Measurements from ENCODE around the gene LCE2B. TPM values are rescaled to one million over a fixed set of nuclear protein-coding genes. Genes with fewer than 3 reads are reported as not detected.
"Not testable (repeated sequence)": the region's sequence is repeated elsewhere in the genome, so short reads cannot be mapped to it uniquely, and the experiment has no call there.

Gene LCE2B
- not detected in 2 replicates for total RNA-seq

DNA sequence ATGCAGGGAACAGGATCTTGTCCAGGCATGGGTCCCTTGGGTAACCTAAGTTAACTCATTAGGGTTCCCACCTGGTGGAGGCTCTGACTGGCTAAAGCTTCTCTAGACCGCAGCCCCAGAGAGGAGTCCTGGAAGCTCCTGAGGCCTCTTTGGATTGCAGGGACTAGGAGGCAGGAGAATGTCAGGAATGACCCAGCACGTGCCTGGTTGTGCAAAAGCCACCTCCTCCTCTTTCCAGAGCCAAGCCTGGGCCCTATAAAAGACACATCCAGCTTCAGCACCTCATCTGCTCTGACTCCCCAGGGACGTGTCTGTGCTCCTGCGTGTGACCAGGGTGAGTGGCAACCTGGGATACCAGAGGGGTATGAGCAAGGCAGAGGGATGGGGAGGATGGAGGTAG lies at the start of gene LCE2B:
Gene LCE2B (plus strand): TSS at position 301 of the 400 bp plus-strand sequence. CDS start 721 bp downstream, outside the sequence.
- not testable (repeated sequence) for DNase-seq (ENCODE audit: low read depth)

DNA sequence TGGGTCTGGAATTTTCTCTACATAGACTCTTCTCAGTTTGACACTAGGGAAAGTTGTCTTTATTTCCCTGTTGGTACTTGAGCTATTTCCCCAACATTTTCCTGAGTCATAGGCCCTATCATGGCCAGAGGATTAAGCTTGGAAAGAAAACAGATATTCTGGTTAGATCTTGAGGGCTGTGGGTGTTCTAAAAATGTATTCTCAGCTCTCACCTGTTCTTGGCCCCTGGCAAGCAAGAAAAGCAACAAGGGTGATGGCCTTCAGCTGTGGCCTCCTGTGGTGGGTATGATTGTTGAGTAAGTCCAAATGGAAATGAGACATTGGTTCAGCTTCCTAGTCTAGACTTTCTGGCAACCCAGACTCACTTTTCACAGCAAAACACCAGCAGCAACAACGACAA lies 45.6 kb upstream of the LCE2B start:
- DNase-seq (ENCODE audit: low read depth) = no peak

DNA sequence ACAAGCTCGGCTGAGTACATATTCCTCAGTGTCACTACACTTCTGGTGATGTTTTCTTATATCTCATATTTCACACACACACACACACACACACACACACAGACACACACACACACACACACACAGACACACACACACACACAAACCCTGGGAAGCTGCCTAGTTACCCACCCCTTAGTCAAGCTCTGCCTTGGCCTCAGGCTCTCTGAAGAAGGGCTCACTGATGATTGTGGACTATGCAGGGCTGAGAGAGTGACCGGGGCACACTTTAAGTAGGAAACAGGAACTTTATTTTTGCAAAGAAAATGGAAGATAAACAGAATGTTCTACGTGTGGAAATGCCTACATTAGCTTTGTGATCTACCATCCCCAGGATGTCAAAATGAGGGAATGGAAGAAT lies 42.0 kb upstream of the LCE2B start:
- DNase-seq (ENCODE audit: low read depth) = no peak

GRCh38 chr1:152645146-152645545 lies 40.8 kb upstream of the LCE2B start:
- DNase-seq (ENCODE audit: low read depth) = no peak

GRCh38 chr1:152646656-152647055 lies 39.3 kb upstream of the LCE2B start:
- DNase-seq (ENCODE audit: low read depth) = no peak

DNA sequence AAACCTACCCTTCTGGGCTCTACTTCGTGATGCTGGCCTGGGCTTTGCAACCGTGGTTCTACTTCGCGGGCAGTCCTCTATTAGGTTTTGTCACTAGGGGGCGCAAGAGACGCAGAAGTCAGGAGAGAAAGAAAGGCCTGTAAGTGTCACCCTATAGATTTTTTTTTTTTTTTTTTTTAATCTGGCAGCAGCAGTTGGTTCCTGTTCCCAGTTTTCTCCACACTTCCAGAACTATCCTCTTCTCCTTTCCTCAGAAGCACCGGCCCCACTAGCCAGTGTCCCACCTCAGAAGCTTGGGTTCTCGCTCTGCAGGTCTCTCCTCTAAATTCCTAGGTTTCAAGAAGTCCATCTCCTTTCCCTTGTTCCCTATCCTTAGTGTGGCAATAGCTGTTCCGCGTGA lies 31.8 kb upstream of the LCE2B start:
- peak; percentile 5 for DNase-seq (ENCODE audit: low read depth)

DNA sequence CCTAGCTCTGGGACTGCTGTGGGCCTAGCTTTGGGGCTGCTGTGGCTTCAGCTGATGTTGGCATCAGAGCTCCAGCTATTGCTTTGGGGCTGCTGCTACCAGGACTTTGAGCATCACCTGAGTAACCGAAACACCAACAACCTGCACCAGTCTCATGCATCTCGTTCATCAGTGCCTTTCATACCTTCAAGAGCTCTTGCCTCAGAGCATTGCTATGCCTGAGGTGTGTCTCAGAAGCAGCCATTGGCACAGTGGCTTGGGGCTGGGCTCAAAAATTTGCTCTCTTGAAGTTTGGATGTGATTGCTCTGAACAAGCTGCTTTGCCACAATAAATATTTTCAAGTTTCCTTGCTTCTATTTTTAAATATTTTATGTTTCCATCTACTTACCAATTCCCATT lies 29.5 kb upstream of the LCE2B start:
- no peak for DNase-seq (ENCODE audit: low read depth)

DNA sequence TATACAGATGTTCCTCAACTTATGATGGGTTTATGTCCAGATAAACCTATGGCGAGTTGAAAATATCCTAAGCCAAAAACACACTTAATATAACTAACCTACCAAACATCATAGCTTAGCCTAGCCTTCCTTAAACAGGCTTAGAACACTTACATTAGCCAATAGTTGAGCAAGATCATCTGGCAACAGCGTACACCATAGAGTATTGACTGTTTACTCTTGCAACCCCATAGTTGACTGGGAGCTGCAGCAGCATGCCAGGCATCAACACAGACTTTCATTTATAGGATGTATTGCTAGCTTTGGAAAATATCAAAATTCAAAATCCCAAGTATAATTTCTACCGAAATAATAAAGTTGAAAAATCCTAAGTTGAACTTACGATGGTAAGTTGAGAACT lies 28.2 kb upstream of the LCE2B start:
- no peak for DNase-seq (ENCODE audit: low read depth)

GRCh38 chr1:152658649-152659048 lies 27.3 kb upstream of the LCE2B start:
- DNase-seq (ENCODE audit: low read depth) = no peak

DNA sequence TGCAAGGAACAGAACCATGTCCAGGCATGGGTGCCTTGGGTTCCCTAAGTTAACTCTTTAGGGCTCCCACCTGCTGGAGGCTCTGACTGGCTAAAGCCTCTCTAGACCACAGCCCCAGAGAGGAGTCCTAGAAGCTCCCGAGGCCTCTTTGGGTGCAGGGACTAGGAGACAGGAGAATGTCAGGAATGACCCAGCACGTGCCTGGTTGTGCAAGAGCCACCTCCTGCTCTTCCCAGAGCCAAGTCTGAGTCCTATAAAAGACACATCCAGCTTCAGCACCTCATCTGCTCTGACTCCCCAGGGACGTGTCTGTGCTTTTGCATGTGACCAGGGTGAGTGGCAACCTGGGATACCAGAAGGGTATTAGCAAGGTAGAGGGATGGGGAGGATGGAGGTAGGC lies 22.8 kb upstream of the LCE2B start, which contains the start of gene LCE2D:
Gene LCE2D (plus strand): TSS at position 283 of the 400 bp plus-strand sequence. CDS start 726 bp downstream, outside the sequence.
- DNase-seq (ENCODE audit: low read depth) = no peak

DNA sequence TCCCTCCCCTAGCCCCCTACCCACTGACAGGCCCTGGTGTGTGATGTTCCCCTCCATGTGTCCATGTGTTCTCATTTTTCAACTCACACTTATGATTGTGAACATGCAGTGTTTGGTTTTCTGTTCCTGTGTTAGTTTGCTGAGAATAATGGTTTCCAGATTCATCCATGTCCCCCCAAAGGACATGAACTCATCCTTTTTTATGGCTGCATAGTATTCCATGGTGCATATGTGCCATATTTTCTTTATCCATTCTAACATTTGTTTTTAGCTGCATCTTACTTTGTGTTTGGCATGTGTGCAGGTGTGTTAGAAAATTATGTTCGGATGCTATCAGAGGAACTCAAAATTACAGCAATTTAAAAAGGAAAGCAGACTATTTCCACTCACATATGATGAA lies 19.8 kb upstream of the LCE2B start:
- DNase-seq (ENCODE audit: low read depth) = not testable (repeated sequence)

DNA sequence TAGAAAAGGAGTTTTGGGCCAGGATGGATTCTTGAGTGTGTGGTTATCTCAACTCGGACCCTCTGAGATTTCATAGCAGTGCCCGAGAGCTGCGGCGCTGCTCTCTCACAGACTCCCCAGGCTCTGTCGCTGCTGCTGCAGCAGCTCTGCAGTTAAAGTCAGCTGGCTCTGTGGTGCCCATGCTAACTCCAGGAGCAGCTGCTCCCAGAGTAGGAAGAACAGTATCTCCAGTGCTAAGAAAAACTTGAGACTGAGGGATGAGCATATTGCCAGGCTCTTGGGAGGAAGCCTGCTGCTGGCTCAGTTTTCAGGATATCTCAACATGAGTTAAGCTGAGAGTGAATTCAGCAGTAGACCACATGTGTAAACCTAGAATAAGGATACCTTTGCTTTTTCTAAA lies 18.3 kb upstream of the LCE2B start:
- DNase-seq (ENCODE audit: low read depth) = no peak

- no peak for DNase-seq (ENCODE audit: low read depth)
These were observed 12.9 kb upstream of the LCE2B start for GRCh38 chr1:152673016-152673415.

DNA sequence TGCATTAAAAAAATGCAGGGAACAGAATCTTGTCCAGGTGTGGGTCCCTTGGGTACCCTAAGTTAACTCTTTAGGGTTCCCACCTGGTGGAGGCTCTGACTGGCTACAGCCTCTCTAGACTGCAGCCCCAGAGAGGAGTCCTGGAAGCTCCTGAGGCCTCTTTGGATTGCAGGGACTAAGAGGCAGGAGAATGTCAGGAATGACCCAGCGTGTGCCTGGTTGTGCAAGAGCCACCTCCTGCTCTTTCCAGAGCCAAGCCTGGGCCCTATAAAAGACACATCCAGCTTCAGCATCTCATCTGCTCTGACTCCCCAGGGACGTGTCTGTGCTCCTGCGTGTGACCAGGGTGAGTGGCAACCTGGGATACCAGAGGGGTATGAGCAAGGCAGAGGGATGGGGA lies 10.9 kb upstream of the LCE2B start, which contains the start of gene LCE2C:
Gene LCE2C (plus strand): TSS at position 297 of the 400 bp plus-strand sequence. CDS start 737 bp downstream, outside the sequence.
- not testable (repeated sequence) for DNase-seq (ENCODE audit: low read depth)

- no peak for DNase-seq (ENCODE audit: low read depth)
These were observed 6.5 kb upstream of the LCE2B start for GRCh38 chr1:152679459-152679858.

DNA sequence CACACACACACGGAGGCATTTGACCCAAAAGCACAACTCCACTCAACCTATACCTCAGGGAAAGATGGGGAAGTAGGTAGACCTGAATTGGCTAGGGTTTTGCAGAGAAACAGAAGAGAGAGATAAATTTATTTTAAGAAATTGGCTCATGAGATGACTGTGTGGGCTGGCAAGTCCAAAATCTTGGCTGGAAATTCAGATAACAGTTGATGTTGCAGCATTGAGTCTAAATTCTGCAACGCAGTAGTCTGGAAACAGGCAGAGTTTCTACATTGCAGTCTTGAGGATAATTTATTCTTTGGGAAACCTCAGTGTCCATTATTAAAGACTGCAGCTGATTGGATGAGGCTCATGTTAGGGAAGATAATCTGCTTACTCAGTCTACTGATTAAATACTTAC lies 4.3 kb upstream of the LCE2B start:
- DNase-seq (ENCODE audit: low read depth) = no peak

DNA sequence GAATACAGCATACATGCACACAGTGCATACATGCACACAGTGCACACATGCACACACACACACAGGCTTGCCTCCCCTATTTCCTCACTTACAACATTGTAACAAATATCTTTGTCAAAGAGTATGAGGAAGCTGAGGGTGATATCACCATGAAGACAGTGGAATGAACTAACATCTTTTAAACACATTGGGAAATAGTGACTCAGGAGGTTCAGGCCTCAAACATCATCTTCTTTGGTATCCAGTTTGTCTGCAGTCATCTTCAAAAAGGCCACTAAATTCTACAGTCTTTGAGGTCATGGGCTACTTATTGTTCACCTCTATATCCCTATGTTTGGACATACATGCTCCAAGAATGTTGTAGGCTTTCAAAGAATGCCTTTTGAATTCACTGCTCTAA lies 2.1 kb upstream of the LCE2B start:
- no peak for DNase-seq (ENCODE audit: low read depth)

DNA sequence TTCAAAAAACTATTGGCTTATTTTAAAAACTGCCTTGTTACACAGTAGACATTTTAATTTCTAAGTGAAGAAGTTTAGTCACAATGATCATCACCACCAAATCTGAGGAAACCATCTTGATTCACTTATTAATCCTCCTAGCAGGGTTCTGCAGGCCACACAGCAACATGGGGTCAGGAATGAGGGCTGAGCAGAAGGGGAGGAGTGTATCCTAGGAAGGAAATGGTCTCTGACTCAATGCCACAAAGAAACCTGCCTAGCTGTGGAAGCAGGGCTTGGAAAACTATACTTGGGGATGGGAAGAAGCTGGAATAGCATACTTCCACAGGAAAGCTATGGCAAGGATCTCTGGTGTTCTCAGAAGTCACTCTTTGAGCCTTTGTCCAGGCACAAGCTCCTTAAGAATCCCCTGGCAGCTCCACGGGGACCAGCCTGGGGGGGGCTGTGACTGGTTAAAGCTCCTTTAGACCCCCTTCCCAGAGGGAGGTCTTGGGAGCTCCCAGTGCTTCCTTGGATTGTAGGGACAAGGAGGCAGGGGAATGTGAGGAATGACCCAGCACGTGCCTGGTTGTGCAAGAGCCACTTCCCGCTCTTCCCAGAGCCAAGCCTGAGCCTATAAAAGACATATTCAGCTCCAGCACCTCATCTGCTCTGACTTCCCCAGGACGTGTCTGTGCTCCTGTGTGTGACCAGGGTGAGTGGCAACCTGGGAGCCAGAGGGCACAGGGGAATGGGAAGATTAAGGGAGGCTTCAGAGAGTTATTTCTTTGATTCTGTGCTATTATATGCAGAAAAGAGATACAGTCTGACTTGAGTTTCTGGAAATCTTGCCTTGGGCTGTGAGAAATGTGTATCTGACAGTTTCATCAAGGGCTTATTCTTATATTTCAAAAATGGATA lies 12.0 kb downstream of the LCE2B start, which contains the start of gene LCE2A:
Gene LCE2A (plus strand): TSS at position 645 of the 900 bp plus-strand sequence. CDS start 557 bp downstream, outside the sequence.
- no peak for DNase-seq (ENCODE audit: low read depth)

DNA sequence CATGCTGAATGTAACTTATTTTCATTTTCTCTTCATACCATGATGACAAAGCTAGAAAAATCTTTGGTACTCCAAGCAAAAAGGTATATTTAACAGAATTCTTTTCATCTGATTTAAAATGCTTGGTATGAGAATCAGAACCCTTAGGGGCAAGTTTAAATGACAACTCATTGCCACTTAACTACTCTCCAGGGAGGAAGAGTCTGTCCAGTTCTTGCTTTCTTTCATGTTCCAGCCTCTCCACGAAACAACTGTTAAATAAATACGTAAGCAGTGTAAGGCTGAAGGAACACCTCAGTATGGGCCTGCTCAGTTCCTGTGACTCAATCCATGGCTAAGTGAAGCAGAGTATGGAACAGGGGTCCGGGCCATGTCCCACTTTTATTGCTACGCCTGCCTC lies 13.8 kb downstream of the LCE2B start:
- no peak for DNase-seq (ENCODE audit: low read depth)

GRCh38 chr1:152707860-152708259 lies 21.9 kb downstream of the LCE2B start, which contains the start of gene LCE4A:
TSS of gene LCE4A (plus strand) at chr1:152708160. CDS start at chr1:152709076, 916 bp downstream.
- DNase-seq (ENCODE audit: low read depth) = no peak

- DNase-seq (ENCODE audit: low read depth) = no peak
These were observed 32.3 kb downstream of the LCE2B start for GRCh38 chr1:152718238-152718637.

DNA sequence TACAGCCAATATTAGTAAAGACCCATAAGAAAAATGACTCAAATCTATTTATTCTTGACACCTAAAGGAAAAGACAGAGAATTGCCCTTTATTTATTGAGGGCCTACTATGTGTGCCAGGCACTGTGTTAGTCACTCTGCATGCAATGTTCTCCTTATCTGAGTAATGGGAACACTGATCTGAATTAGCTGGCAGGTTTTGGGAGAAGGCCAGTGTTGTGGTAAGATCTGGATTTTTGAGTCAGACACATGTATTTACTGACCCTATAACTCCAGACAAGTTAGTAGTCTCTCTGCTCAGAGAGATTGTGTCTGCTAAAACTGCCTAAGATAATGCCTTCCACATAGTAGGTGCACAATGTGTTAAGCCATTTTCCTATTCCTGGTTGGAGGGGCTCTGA lies 39.3 kb downstream of the LCE2B start:
- no peak for DNase-seq (ENCODE audit: low read depth)

DNA sequence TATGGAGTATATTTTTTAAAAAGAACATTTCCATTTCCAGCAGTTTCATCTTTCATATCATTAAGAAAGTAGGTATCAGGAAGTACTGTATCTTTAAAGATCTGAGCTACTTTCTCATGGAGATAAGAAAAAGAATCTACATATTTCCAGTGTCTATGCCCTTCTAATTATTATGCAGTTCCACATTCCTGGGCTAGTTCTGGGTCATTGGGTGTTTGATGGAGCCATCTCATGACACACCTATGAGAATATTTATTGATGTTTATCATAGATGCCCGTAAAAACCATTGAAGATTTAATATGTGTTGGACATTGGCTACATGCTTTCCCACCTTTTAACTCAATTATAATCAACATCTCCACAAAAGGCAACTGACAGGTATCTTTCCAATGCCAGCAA lies 43.1 kb downstream of the LCE2B start:
- DNase-seq (ENCODE audit: low read depth) = no peak
